BJ (cell line): ENCODE data around the gene PAX3. TPM values are rescaled to one million over a fixed set of nuclear protein-coding genes. Genes with fewer than 3 reads are reported as not detected.

Experiments used
- CTCF ChIA-PET: fragments of 350-600 bp; formaldehyde crosslinking; extraction: SDS; loops from one replicate; lab custom pipeline; 2021; ENCODE audit warnings: antibody characterized with exemption, inconsistent platforms; lab: Yijun Ruan, JAX
- POLR2A ChIA-PET: fragments of 300-600 bp; sonication (Branson Sonifier 250); formaldehyde crosslinking; extraction: SDS; loops from one replicate; lab custom pipeline; 2021; ENCODE audit warnings: antibody characterized with exemption; lab: Charles Lee
- DNase-seq: peaks from one replicate; pipeline ENCODE4 v3.0.0-alpha.2; 2011; ENCODE audit warnings: low read depth
- H3K27me3 ChIP-seq: 2 replicates; pipeline ENCODE4 v1.6.0; 2011; ENCODE audit warnings: low read length; ENCODE audit not compliant: control insufficient read depth, insufficient read depth
- H3K36me3 ChIP-seq: 2 replicates; pipeline ENCODE4 v1.5.1; 2011; ENCODE audit warnings: low read length; ENCODE audit not compliant: control insufficient read depth, insufficient read depth
- H3K4me3 ChIP-seq: 2 replicates; pipeline ENCODE4 v1.5.1; 2011; ENCODE audit warnings: low read depth, mild to moderate bottlenecking, control low read depth, low read length
- polyA plus RNA-seq: library from polyadenylated mRNA; depleted of rRNA; stranded (reverse); fragments of >200 nt; gene quantifications from 2 replicates; pipeline ENCODE4 v1.2.3, GENCODE V29; 2011
- TF ChIP-seq, protein P1 (sequence below): IDR thresholded peaks from 2 replicates; pipeline ENCODE4 v1.5.1; 2011; ENCODE audit warnings: low read depth, mild to moderate bottlenecking, control low read depth, inconsistent platforms, low read length, moderate library complexity; ENCODE audit not compliant: insufficient read depth

The PAX3 gene
- polyA plus RNA-seq, 1 experiment: 11.1 TPM

- DNase-seq: no peak
- TF ChIP-seq, protein P1, sequence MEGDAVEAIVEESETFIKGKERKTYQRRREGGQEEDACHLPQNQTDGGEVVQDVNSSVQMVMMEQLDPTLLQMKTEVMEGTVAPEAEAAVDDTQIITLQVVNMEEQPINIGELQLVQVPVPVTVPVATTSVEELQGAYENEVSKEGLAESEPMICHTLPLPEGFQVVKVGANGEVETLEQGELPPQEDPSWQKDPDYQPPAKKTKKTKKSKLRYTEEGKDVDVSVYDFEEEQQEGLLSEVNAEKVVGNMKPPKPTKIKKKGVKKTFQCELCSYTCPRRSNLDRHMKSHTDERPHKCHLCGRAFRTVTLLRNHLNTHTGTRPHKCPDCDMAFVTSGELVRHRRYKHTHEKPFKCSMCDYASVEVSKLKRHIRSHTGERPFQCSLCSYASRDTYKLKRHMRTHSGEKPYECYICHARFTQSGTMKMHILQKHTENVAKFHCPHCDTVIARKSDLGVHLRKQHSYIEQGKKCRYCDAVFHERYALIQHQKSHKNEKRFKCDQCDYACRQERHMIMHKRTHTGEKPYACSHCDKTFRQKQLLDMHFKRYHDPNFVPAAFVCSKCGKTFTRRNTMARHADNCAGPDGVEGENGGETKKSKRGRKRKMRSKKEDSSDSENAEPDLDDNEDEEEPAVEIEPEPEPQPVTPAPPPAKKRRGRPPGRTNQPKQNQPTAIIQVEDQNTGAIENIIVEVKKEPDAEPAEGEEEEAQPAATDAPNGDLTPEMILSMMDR: no peak
- POLR2A ChIA-PET: no interaction called here
- H3K4me3 ChIP-seq: no peak overlapping the region
- peaks cover 5% of the 10 kb centered on the region for H3K36me3 ChIP-seq
- CTCF ChIA-PET: no interaction called here
- no peaks in the 10 kb centered on the region for H3K27me3 ChIP-seq
Measured at GRCh38 chr2:222288590-222289277, 10.1 kb downstream of the PAX3 start.

GRCh38 chr2:222287862-222288479 lies 10.8 kb downstream of the PAX3 start:
- DNase-seq: no peak
- TF ChIP-seq, protein P1: no peak
- Histone ChIP-seq H3K27me3 (no peaks in the 10 kb centered on the region), H3K4me3 (no peak overlapping the region), H3K36me3 (peaks cover 3% of the 10 kb centered on the region)
- ChIA-PET CTCF (no interaction called here), POLR2A (no interaction called here)

DNA sequence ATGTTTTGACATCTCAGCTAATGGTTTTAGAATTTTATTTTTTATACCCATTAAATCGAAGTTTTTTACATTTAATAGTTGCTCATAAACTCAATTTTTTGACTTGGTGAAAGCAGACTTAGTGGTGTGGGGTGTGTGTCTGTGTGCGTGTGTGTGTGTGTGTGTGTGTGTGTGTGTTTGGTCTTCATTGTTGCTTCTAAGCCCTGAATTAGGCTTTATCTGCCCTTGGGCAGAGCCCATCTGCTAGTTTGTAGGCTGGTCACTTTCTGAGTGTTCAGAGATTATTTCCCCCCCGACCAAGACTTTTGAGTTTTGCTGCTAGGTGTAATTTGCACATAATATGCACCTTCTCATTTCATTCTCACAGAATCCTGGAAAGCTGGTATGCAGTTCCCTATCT lies 14.3 kb downstream of the PAX3 start:
- TF ChIP-seq, protein P1: no peak
- no peak overlapping the region for H3K4me3 ChIP-seq
- no peak for DNase-seq
- H3K36me3 ChIP-seq: no peaks in the 10 kb centered on the region
- ChIA-PET CTCF (no interaction called here), POLR2A (no interaction called here)
- no peaks in the 10 kb centered on the region for H3K27me3 ChIP-seq

- TF ChIP-seq, protein P1: no peak
- DNase-seq: no peak
- POLR2A ChIA-PET: no interaction called here
- Histone ChIP-seq H3K4me3 (no peak overlapping the region), H3K27me3 (no peaks in the 10 kb centered on the region), H3K36me3 (no peaks in the 10 kb centered on the region)
- CTCF ChIA-PET: no interaction called here
Measured at GRCh38 chr2:222283634-222284033, 15.2 kb downstream of the PAX3 start.

GRCh38 chr2:222281506-222281905 lies 17.3 kb downstream of the PAX3 start:
- POLR2A ChIA-PET: no interaction called here
- TF ChIP-seq, protein P1: no peak
- Histone ChIP-seq H3K27me3 (no peaks in the 10 kb centered on the region), H3K4me3 (no peak overlapping the region), H3K36me3 (peaks cover under 1% of the 10 kb centered on the region; the same call in 1 of the 2 replicates)
- CTCF ChIA-PET: interaction anchor here (2.3 kb wide), 1 partner anchor 10 kb away, joined by 10 read pairs; no protein-coding TSS in a partner anchor
- no peak for DNase-seq
